Choroid plexus epithelial cell (primary cell): ENCODE results near the gene TLE2.
"Not testable (repeated sequence)": the region's sequence is repeated elsewhere in the genome, so short reads cannot be mapped to it uniquely, and the experiment has no call there.

Experiments
- DNase-seq: peaks from one replicate; pipeline ENCODE4 v3.0.0-alpha.2; 2010; ENCODE audit warnings: low read depth
- H3K4me3 ChIP-seq: 2 replicates; pipeline ENCODE4 v1.5.1; 2011; ENCODE audit warnings: low read depth, mild to moderate bottlenecking, control low read depth, low read length, moderate library complexity
- CTCF ChIP-seq: conservative IDR thresholded peaks from 2 replicates; pipeline ENCODE4 v1.5.1; 2011; ENCODE audit warnings: low read depth, mild to moderate bottlenecking, control low read depth, inconsistent platforms, low read length, moderate library complexity

Gene TLE2

GRCh38 chr19:3019211-3019854 lies 9.7 kb downstream of the TLE2 start:
- H3K4me3 ChIP-seq = no peak overlapping the region
- no peak for TF ChIP-seq CTCF
- no peak for DNase-seq

GRCh38 chr19:3017923-3018322 lies 11.2 kb downstream of the TLE2 start:
- no peak for DNase-seq
- H3K4me3 ChIP-seq = no peak overlapping the region
- no peak for TF ChIP-seq CTCF

- no peak overlapping the region for H3K4me3 ChIP-seq
- DNase-seq = no peak
- TF ChIP-seq CTCF = no peak
These were observed 13.7 kb downstream of the TLE2 start for GRCh38 chr19:3015126-3016057.

GRCh38 chr19:3014135-3014534 lies 14.9 kb downstream of the TLE2 start:
- DNase-seq = no peak
- no peak overlapping the region for H3K4me3 ChIP-seq
- TF ChIP-seq CTCF = no peak

GRCh38 chr19:3013263-3013725 lies 15.8 kb downstream of the TLE2 start:
- no peak overlapping the region for H3K4me3 ChIP-seq
- TF ChIP-seq CTCF = no peak
- DNase-seq = no peak

- TF ChIP-seq CTCF = no peak
- no peak overlapping the region for H3K4me3 ChIP-seq
- DNase-seq = no peak
These were observed 16.3 kb downstream of the TLE2 start for GRCh38 chr19:3012621-3013262.

GRCh38 chr19:3012059-3012458 lies 17.0 kb downstream of the TLE2 start:
- not testable (repeated sequence) for H3K4me3 ChIP-seq, DNase-seq
